H1 (cell line): ENCODE results near the gene KRTAP10-3. TPM values are rescaled to one million over a fixed set of nuclear protein-coding genes. Genes with fewer than 3 reads are reported as not detected.
A peak's percentile ranks its signal among the peaks of the same experiment; 100 is the strongest.
"Not testable (repeated sequence)": the region's sequence is repeated elsewhere in the genome, so short reads cannot be mapped to it uniquely, and the experiment has no call there.

ENCODE experiments used
- CTCF ChIA-PET: fragments of 300-600 bp; sonication (Branson Sonifier 250); formaldehyde crosslinking; loops from one replicate; lab custom pipeline; 2021; ENCODE audit not compliant: partially characterized antibody; lab: Charles Lee
- POLR2A ChIA-PET: fragments of 300-600 bp; sonication (Branson Sonifier 250); formaldehyde crosslinking; loops from one replicate; lab custom pipeline; 2021; ENCODE audit warnings: inconsistent platforms; ENCODE audit not compliant: partially characterized antibody; lab: Charles Lee
- DNase-seq, 2 experiments: peaks; one replicate each; pipeline versions ENCODE4 v3.0.0 to v3.0.0-alpha.2; 2010 to 2022; ENCODE audit warnings: low spot score in 2 of 2, low read depth in 1 of 2, mixed read lengths in 1 of 2
- FAIRE-seq: peaks from 2 replicates; lab custom pipeline; 2011; peaks lifted over from hg19 to GRCh38; lab: Jason Lieb, UNC
- H2AFZ ChIP-seq: 2 replicates; pipeline ENCODE4 v1.8.1; 2012; ENCODE audit warnings: low read length, inconsistent platforms
- H2AK5ac ChIP-seq: 2 replicates; pipeline ENCODE4 v1.6.1; 2013; ENCODE audit warnings: low read depth, low read length
- H2BK120ac ChIP-seq: replicated peaks from 2 replicates; pipeline ENCODE3; 2013; ENCODE audit warnings: low read depth, low read length, inconsistent platforms
- H2BK12ac ChIP-seq: 2 replicates; pipeline ENCODE4 v1.6.1; 2013; ENCODE audit warnings: low read depth, low read length
- H2BK15ac ChIP-seq: 2 replicates; pipeline ENCODE4 v1.6.1; 2013; ENCODE audit warnings: low read length
- H2BK20ac ChIP-seq: 2 replicates; pipeline ENCODE4 v1.6.1; 2013; ENCODE audit warnings: low read length
- H2BK5ac ChIP-seq: 2 replicates; pipeline ENCODE4 v1.6.1; 2013; ENCODE audit warnings: low read depth, low read length
- H3K14ac ChIP-seq: 2 replicates; pipeline ENCODE4 v1.6.1; 2013; ENCODE audit warnings: inconsistent platforms; ENCODE audit not compliant: insufficient read length
- H3K18ac ChIP-seq: 2 replicates; pipeline ENCODE4 v1.6.1; 2013; ENCODE audit warnings: low read length; ENCODE audit errors: extremely low read depth
- H3K23ac ChIP-seq: 2 replicates; pipeline ENCODE4 v1.6.1; 2013; ENCODE audit warnings: inconsistent platforms; ENCODE audit not compliant: insufficient read length
- H3K23me2 ChIP-seq: 2 replicates; pipeline ENCODE4 v1.6.1; 2013; ENCODE audit warnings: low read depth, low read length
- H3K27ac ChIP-seq: 2 replicates; pipeline ENCODE4 v1.6.1; 2011; ENCODE audit warnings: low read depth, low read length, inconsistent platforms
- H3K27me3 ChIP-seq, 4 experiments: replicated peaks in 1 of 4; 1 replicate in 1 of 4; 2 replicates in 3 of 4; pipeline versions ENCODE4 v1.6.1 to v1.8.1; 2011 to 2013; ENCODE audit warnings: low read length in 3 of 4, mild to moderate bottlenecking in 3 of 4, inconsistent platforms in 2 of 4, mixed read lengths in 2 of 4, moderate library complexity in 1 of 4; ENCODE audit not compliant: control insufficient read depth in 3 of 4, insufficient read depth in 3 of 4; ENCODE audit errors: extremely low read depth in 1 of 4
- H3K36me3 ChIP-seq, 4 experiments: 2 replicates each; pipeline versions ENCODE4 v1.6.1 to v1.8.1; 2011 to 2013; ENCODE audit warnings: mild to moderate bottlenecking in 4 of 4, low read length in 3 of 4, moderate library complexity in 2 of 4, control low read depth in 1 of 4, inconsistent platforms in 1 of 4; ENCODE audit not compliant: insufficient read depth in 4 of 4, control insufficient read depth in 2 of 4
- H3K4ac ChIP-seq: replicated peaks from 2 replicates; pipeline ENCODE3; 2013; ENCODE audit warnings: low read length, low read depth, mixed read lengths, inconsistent platforms; ENCODE audit not compliant: insufficient read length
- H3K4me1 ChIP-seq, 4 experiments: replicated peaks in 1 of 4; 1 replicate in 1 of 4; 2 replicates in 3 of 4; pipeline versions ENCODE4 v1.6.1 to v1.8.1; 2011 to 2013; ENCODE audit warnings: low read length in 3 of 4, inconsistent platforms in 2 of 4, mixed read lengths in 1 of 4; ENCODE audit not compliant: insufficient read depth in 4 of 4, control insufficient read depth in 3 of 4
- H3K4me2 ChIP-seq, 2 experiments: 2 replicates each; pipeline versions ENCODE4 v1.6.1 to v1.8.1; 2011 to 2013; ENCODE audit warnings: low read depth in 2 of 2, low read length in 2 of 2, control low read depth in 1 of 2, inconsistent platforms in 1 of 2, mild to moderate bottlenecking in 1 of 2; ENCODE audit not compliant: insufficient read depth in 1 of 2
- H3K4me3 ChIP-seq, 4 experiments: fragments of 200-600, 300-600 bp in 1 of 4; sonication (generic), shearing (Covaris generic), sonication (Bioruptor Twin) in 1 of 4; 2 replicates each; pipeline versions ENCODE4 v1.5.1 to v1.8.1; 2011 to 2016; ENCODE audit warnings: low read length in 4 of 4, low read depth in 3 of 4, control low read depth in 2 of 4, inconsistent platforms in 2 of 4, mild to moderate bottlenecking in 2 of 4, mixed read lengths in 1 of 4, moderate library complexity in 1 of 4; ENCODE audit not compliant: insufficient read depth in 2 of 4; ENCODE audit errors: extremely low read depth in 1 of 4
- H3K56ac ChIP-seq: replicated peaks from 2 replicates; pipeline ENCODE3; 2013; ENCODE audit warnings: low read depth, mild to moderate bottlenecking, mixed read lengths, low read length, inconsistent platforms; ENCODE audit not compliant: insufficient read length
- H3K79me1 ChIP-seq: 2 replicates; pipeline ENCODE4 v1.6.1; 2013; ENCODE audit warnings: low read depth, low read length, control low read depth
- H3K79me2 ChIP-seq, 2 experiments: 2 replicates each; pipeline versions ENCODE4 v1.6.1 to v1.8.1; 2012 to 2013; ENCODE audit warnings: low read length in 2 of 2, mild to moderate bottlenecking in 2 of 2, inconsistent platforms in 1 of 2; ENCODE audit not compliant: insufficient read depth in 2 of 2, control insufficient read depth in 1 of 2
- H3K9ac ChIP-seq, 4 experiments: replicated peaks in 1 of 4; 1 replicate in 1 of 4; 2 replicates in 3 of 4; pipeline versions ENCODE4 v1.6.1 to v1.8.1; 2011 to 2013; ENCODE audit warnings: low read depth in 3 of 4, low read length in 3 of 4, control low read depth in 2 of 4, mild to moderate bottlenecking in 2 of 4, moderate library complexity in 2 of 4, inconsistent platforms in 1 of 4; ENCODE audit errors: extremely low read depth in 1 of 4
- H3K9me3 ChIP-seq, 2 experiments: 2 replicates each; pipeline versions ENCODE4 v1.6.1 to v1.8.1; 2012 to 2013; ENCODE audit warnings: mild to moderate bottlenecking in 2 of 2, moderate library complexity in 2 of 2, control low read depth in 1 of 2, inconsistent platforms in 1 of 2, low read depth in 1 of 2, low read length in 1 of 2, mixed read lengths in 1 of 2; ENCODE audit not compliant: insufficient read depth in 2 of 2
- H4K20me1 ChIP-seq, 2 experiments: replicated peaks in 1 of 2; 2 replicates each; pipeline versions ENCODE3 to v1.8.1; 2011 to 2013; ENCODE audit warnings: inconsistent platforms in 2 of 2, low read length in 2 of 2, mild to moderate bottlenecking in 1 of 2; ENCODE audit not compliant: insufficient read depth in 2 of 2, control insufficient read depth in 1 of 2
- H4K5ac ChIP-seq: 2 replicates; pipeline ENCODE4 v1.6.1; 2013; ENCODE audit warnings: low read length, low read depth, mixed read lengths, inconsistent platforms; ENCODE audit not compliant: insufficient read length
- H4K8ac ChIP-seq: 2 replicates; pipeline ENCODE4 v1.8.0; 2013; ENCODE audit warnings: mild to moderate bottlenecking, moderate library complexity, low read length, inconsistent platforms; ENCODE audit not compliant: insufficient read depth; ENCODE audit errors: extremely low read depth
- H4K91ac ChIP-seq: replicated peaks from 2 replicates; pipeline ENCODE3; 2013; ENCODE audit warnings: low read length, mixed read lengths, inconsistent platforms; ENCODE audit not compliant: insufficient read length
- CTCF ChIP-seq, 3 experiments: IDR thresholded peaks; 1 replicate in 2 of 3; 2 replicates in 1 of 3; pipeline versions ENCODE4 v1.5.1 to v1.6.1; 2011; ENCODE audit warnings: low read length in 3 of 3, mild to moderate bottlenecking in 3 of 3, inconsistent platforms in 2 of 3, low read depth in 1 of 3, moderate library complexity in 1 of 3; ENCODE audit not compliant: insufficient read depth in 1 of 3; ENCODE audit errors: control extremely low read depth in 1 of 3
- RAD21 ChIP-seq, 2 experiments: IDR thresholded peaks in 1 of 2; conservative IDR thresholded peaks in 1 of 2; 2 replicates each; pipeline ENCODE4 v1.6.1; 2011; ENCODE audit warnings: low read depth in 2 of 2, low read length in 2 of 2, improper control_type of control experiment in 1 of 2, inconsistent platforms in 1 of 2, mild to moderate bottlenecking in 1 of 2, moderate library complexity in 1 of 2
- WGBS, 2 experiments: shearing (Covaris generic) in 1 of 2; methylation state at CpG; one replicate each; pipeline versions ENCODE4 v1.1.6 to v1.1.7; 2013 to 2015; ENCODE audit warnings: low lambda C conversion rate in 2 of 2, mixed read lengths in 2 of 2, inconsistent platforms in 1 of 2, low coverage in 1 of 2, missing lambda C conversion rate in 1 of 2; ENCODE audit not compliant: insufficient replicate concordance in 2 of 2, insufficient coverage in 1 of 2, insufficient read length in 1 of 2; ENCODE audit errors: extremely low coverage in 1 of 2, missing lambda C conversion rate in 1 of 2; 5-methylcytosine and 5-hydroxymethylcytosine counted together
- polyA plus RNA-seq, 7 experiments: library from polyadenylated mRNA; depleted of rRNA in 3 of 7; stranded (reverse) in 5 of 7; unstranded in 2 of 7; fragments of >200 nt in 5 of 7; fragments of 200-250 nt in 2 of 7; gene quantifications; 1 replicate in 5 of 7; 2 replicates in 1 of 7; 4 replicates in 1 of 7; pipeline versions ENCODE4 v1.2.1 to v1.2.3, GENCODE V29; 2011 to 2013; ENCODE audit warnings: missing spikeins in 2 of 7, mixed read lengths in 2 of 7
- total RNA-seq: library from RNA; stranded (reverse); fragmentation: NEBNext Ultra II Directional; extraction: Animal tissue kit (Norgen Biotek cat#: 25700); gene quantifications from 2 replicates; pipeline ENCODE4 v1.2.1, GENCODE V29; 2021

Gene KRTAP10-3
- total and polyA plus RNA-seq, 2 of the 8 experiments (the other 6 are each of a cell fraction or from before 2014, with no cell fraction given) = not detected

- WGBS, 2 experiments = 82% methylated on average over 10 of the region's 10 CpGs; no CpG with 5 or more reads in 1 of the 2 experiments
- H2BK120ac ChIP-seq, H3K27me3 ChIP-seq, H4K91ac ChIP-seq, H4K8ac ChIP-seq, H2AK5ac ChIP-seq, H4K20me1 ChIP-seq, H3K9ac ChIP-seq, H3K27ac ChIP-seq, H3K14ac ChIP-seq, H2AFZ ChIP-seq, H4K5ac ChIP-seq, H3K4me2 ChIP-seq, H3K56ac ChIP-seq, H3K79me2 ChIP-seq, H3K18ac ChIP-seq, H3K23ac ChIP-seq, H3K4ac ChIP-seq, H3K4me1 ChIP-seq, H3K9me3 ChIP-seq, H3K4me3 ChIP-seq, H3K36me3 ChIP-seq, H3K79me1 ChIP-seq, H3K23me2 ChIP-seq, FAIRE-seq, POLR2A ChIA-PET: not testable (repeated sequence)
- TF ChIP-seq RAD21 (IDR thresholded peaks at IDR 0.05 in 1 of 2, conservative IDR thresholded peaks at IDR 0.05 in 1 of 2; ENCODE audit: low read depth in 2 of 2, low read length in 2 of 2) = peak in 1 of 2 experiments; percentile 1; a peak in 1 of 4 replicates
- TF ChIP-seq CTCF (IDR thresholded peaks at IDR 0.05; ENCODE audit: control extremely low read depth in 1 of 3, insufficient read depth in 1 of 3, low read depth in 1 of 3, low read length in 3 of 3) = peak in 1 of 3 experiments; percentile 0; a peak in 2 of 4 replicates
- peak overlapping the region; percentile 77; the same call in 1 of the 2 replicates for H2BK12ac ChIP-seq
- peak overlapping the region; percentile 56; the same call in 1 of the 2 replicates for H2BK5ac ChIP-seq
- peak in 1 of 2 experiments; percentile 41 for DNase-seq
- CTCF ChIA-PET = interaction anchor here (0.6 to 1.8 kb wide), 3 partner anchors 18 to 141 kb away, joined by 3 to 13 read pairs (median 3); no protein-coding TSS in a partner anchor
- peak overlapping the region; percentile 88; the same call in 1 of the 2 replicates for H2BK15ac ChIP-seq
- H2BK20ac ChIP-seq = 0 out of 2 replicates have a peak overlapping the region, but pooled peaks have one; percentile 32
Measured at GRCh38 chr21:44601091-44601490, 42.5 kb upstream of the KRTAP10-3 start.
